HepG2 (cell line): ENCODE results near the gene RAI14.

Experiments used
- CREM ChIP-seq, 2 experiments: sonication (generic) in 1 of 2; formaldehyde crosslinking in 1 of 2; IDR thresholded peaks; 2 replicates each; pipeline versions ENCODE4 v1.4.0 to v1.6.1; 2016 to 2020; ENCODE audit warnings: antibody characterized with exemption in 1 of 2, mild to moderate bottlenecking in 1 of 2, missing genetic modification reagents in 1 of 2
- HDAC6 ChIP-seq: fragments of 200-600 bp; sonication (generic); IDR thresholded peaks from 2 replicates; pipeline ENCODE4 v1.7.0; 2017; ENCODE audit warnings: mild to moderate bottlenecking, antibody characterized with exemption, low read length, low read depth
- HOXA9 ChIP-seq: sonication (generic); formaldehyde crosslinking; IDR thresholded peaks from 2 replicates; pipeline ENCODE4 v1.8.1; 2022; ENCODE audit warnings: missing genetic modification reagents, mild to moderate bottlenecking, moderate library complexity, borderline replicate concordance
- MBD4 ChIP-seq: IDR thresholded peaks from 2 replicates; pipeline ENCODE4 v1.6.1; 2012; ENCODE audit warnings: low read length, inconsistent platforms, borderline replicate concordance
- PITX1 ChIP-seq: sonication (generic); formaldehyde crosslinking; IDR thresholded peaks from 2 replicates; pipeline ENCODE4 v1.5.1; 2020; ENCODE audit warnings: mild to moderate bottlenecking, missing genetic modification reagents
- SMARCE1 ChIP-seq: fragments of 450-650 bp; IDR thresholded peaks from 2 replicates; pipeline ENCODE4 v1.6.1; 2017; ENCODE audit warnings: borderline replicate concordance
- ZBTB46 ChIP-seq: sonication (generic); formaldehyde crosslinking; IDR thresholded peaks from 2 replicates; pipeline ENCODE4 v1.4.0; 2020; ENCODE audit warnings: mild to moderate bottlenecking, missing genetic modification reagents, borderline replicate concordance
- ZNF350 ChIP-seq: sonication (generic); formaldehyde crosslinking; IDR thresholded peaks from 2 replicates; pipeline ENCODE4 v1.4.0; 2020; ENCODE audit warnings: mild to moderate bottlenecking, low read depth, missing genetic modification reagents, borderline replicate concordance
- ZNF543 ChIP-seq: sonication (generic); formaldehyde crosslinking; IDR thresholded peaks from 2 replicates; pipeline ENCODE4 v1.4.0; 2020; ENCODE audit warnings: mild to moderate bottlenecking, missing genetic modification reagents

- no peak for TF ChIP-seq HDAC6
- TF ChIP-seq CREM (IDR thresholded peaks at IDR 0.05) = no peak
- no peak for TF ChIP-seq CREM (CRISPR knock-in tag; IDR thresholded peaks at IDR 0.05)
- TF ChIP-seq ZNF350 (CRISPR knock-in tag) = no peak
- no peak for TF ChIP-seq MBD4
- no peak for TF ChIP-seq SMARCE1
- no peak for TF ChIP-seq HOXA9 (CRISPR knock-in tag)
- TF ChIP-seq PITX1 (CRISPR knock-in tag) = no peak
- TF ChIP-seq ZNF543 (CRISPR knock-in tag) = no peak
- no peak for TF ChIP-seq ZBTB46 (CRISPR knock-in tag)
These were observed 190.9 kb downstream of the RAI14 start for GRCh38 chr5:34847056-34847455.
